Smooth muscle cell of the brain vasculature (primary cell): ENCODE results near the gene RAMP3.
"Not testable (repeated sequence)": the region's sequence is repeated elsewhere in the genome, so short reads cannot be mapped to it uniquely, and the experiment has no call there.

Experiments used
- DNase-seq: peaks from one replicate; pipeline ENCODE4 v3.0.0-alpha.2; 2012; ENCODE audit warnings: low read depth, low spot score

The RAMP3 gene

GRCh38 chr7:45131891-45132290 lies 25.7 kb upstream of the RAMP3 start:
- no peak for DNase-seq

GRCh38 chr7:45132708-45133320 lies 24.8 kb upstream of the RAMP3 start:
- no peak for DNase-seq

GRCh38 chr7:45133352-45133751 lies 24.2 kb upstream of the RAMP3 start:
- no peak for DNase-seq

GRCh38 chr7:45133877-45134276 lies 23.7 kb upstream of the RAMP3 start:
- no peak for DNase-seq

- DNase-seq: peak; percentile 24
These were observed 21.2 kb upstream of the RAMP3 start for GRCh38 chr7:45136106-45137060.

- DNase-seq: no peak
These were observed 18.9 kb upstream of the RAMP3 start for GRCh38 chr7:45138433-45139267.

- no peak for DNase-seq
These were observed 16.8 kb upstream of the RAMP3 start for GRCh38 chr7:45140827-45141226.

- DNase-seq: no peak
These were observed 14.0 kb upstream of the RAMP3 start for GRCh38 chr7:45143616-45144015.

- no peak for DNase-seq
These were observed 11.7 kb upstream of the RAMP3 start for GRCh38 chr7:45145881-45146280.

GRCh38 chr7:45146531-45147379 lies 10.8 kb upstream of the RAMP3 start:
- no peak for DNase-seq

- DNase-seq: no peak
These were observed 9.5 kb upstream of the RAMP3 start for GRCh38 chr7:45147858-45148652.

GRCh38 chr7:45148653-45148973 lies 9.0 kb upstream of the RAMP3 start:
- no peak for DNase-seq

GRCh38 chr7:45149606-45150005 lies 8.0 kb upstream of the RAMP3 start:
- DNase-seq: no peak

- DNase-seq: no peak
These were observed 7.4 kb upstream of the RAMP3 start for GRCh38 chr7:45150199-45150598.

- DNase-seq: no peak
These were observed 6.4 kb upstream of the RAMP3 start for GRCh38 chr7:45151131-45151684.

- no peak for DNase-seq
These were observed 5.6 kb upstream of the RAMP3 start for GRCh38 chr7:45151967-45152366.

GRCh38 chr7:45153233-45153632 lies 4.4 kb upstream of the RAMP3 start:
- no peak for DNase-seq

- DNase-seq: not testable (repeated sequence)
These were observed 3.7 kb upstream of the RAMP3 start for GRCh38 chr7:45153861-45154260.

GRCh38 chr7:45155357-45155900 lies 2.2 kb upstream of the RAMP3 start:
- DNase-seq: no peak

GRCh38 chr7:45155941-45156340 lies 1.6 kb upstream of the RAMP3 start:
- DNase-seq: no peak
